Psoas muscle (tissue), 8 donors: Measurements from ENCODE around the gene MPPED1. TPM values are rescaled to one million over a fixed set of nuclear protein-coding genes. Genes with fewer than 3 reads are reported as not detected.

Experiments
- ATAC-seq, 4 donors: fragments of 200-7000 bp; cut with Tn5 transposase; one replicate each; pipeline ENCODE4 v1.9.1; 2020; ENCODE audit warnings: moderate library complexity in 3 of 4, mild to moderate bottlenecking in 2 of 4
- DNase-seq, 2 donors: peaks; one replicate each; pipeline ENCODE4 v3.0.0-alpha.2; 2020
- H3K27ac ChIP-seq: fragments of 200-600 bp; one replicate; pipeline ENCODE4 v1.8.0; 2022
- H3K27me3 ChIP-seq, 3 donors: fragments of 200-600 bp in 1 of 3; one replicate each; pipeline versions ENCODE4 v1.6.1 to v1.8.0; 2013 to 2022; ENCODE audit warnings: low read length in 2 of 3, mild to moderate bottlenecking in 2 of 3, moderate library complexity in 1 of 3; ENCODE audit not compliant: insufficient read depth in 3 of 3
- H3K36me3 ChIP-seq, 2 donors: fragments of 200-600 bp in 1 of 2; one replicate each; pipeline versions ENCODE4 v1.6.1 to v1.8.0; 2013 to 2022; ENCODE audit warnings: low read depth in 1 of 2, mild to moderate bottlenecking in 1 of 2, moderate library complexity in 1 of 2; ENCODE audit not compliant: insufficient read depth in 1 of 2
- H3K4me1 ChIP-seq: fragments of 200-600 bp; one replicate; pipeline ENCODE4 v1.8.0; 2022
- H3K4me3 ChIP-seq: fragments of 200-600 bp; one replicate; pipeline ENCODE4 v1.8.0; 2022; ENCODE audit warnings: mild to moderate bottlenecking
- H3K9me3 ChIP-seq: fragments of 200-600 bp; one replicate; pipeline ENCODE4 v1.8.0; 2022
- WGBS, 3 donors: extraction: QIAGEN DNeasy Blood & Tissue Kit; methylation state at CpG; one replicate each; pipeline versions ENCODE4 v1.1.6 to v1.1.7; 2013; 5-methylcytosine and 5-hydroxymethylcytosine counted together
- intact Hi-C, 2 donors: fragments of 100-400 bp; cut with DNase I; formaldehyde crosslinking; loops; one replicate each; pipeline versions ENCODE4 v1.11.0 to v1.14.2; 2022
- polyA plus RNA-seq, 3 donors: library from polyadenylated mRNA; stranded (reverse); fragments of 200-250 nt; gene quantifications; one replicate each; pipeline ENCODE4 v1.2.3, GENCODE V29; 2013
- total RNA-seq, 4 donors: library from RNA; stranded (reverse); fragmentation: NEBNext Ultra II Directional in 2 of 4; extraction: Animal tissue kit (Norgen Biotek cat#: 25700) in 2 of 4; gene quantifications; one replicate each; pipeline versions ENCODE4 v1.2.1 to v1.2.4, GENCODE V29; 2021 to 2023
- TF ChIP-seq, protein P1 (sequence below): fragments of 200-600 bp; IDR thresholded peaks from one replicate; pipeline ENCODE4 v1.8.0; 2022; ENCODE audit warnings: antibody characterized with exemption
- donor health status: healthy with polysubstance abuse.
- donor health status: DM: no; HTN: no; CAD: no; lungs with moderate emphysema.
- donor health status: Bipolar disorder and iron deficiency.
- donor health status: healthy.
- donor health status: DM: yes; HTN: yes; CAD: no.
- donor health status: DM: no; HTN: no; CAD: no.
- donor health status: DM: no; HTN: no; CAD: no.
- donor health status: DM: yes; HTN: yes; CAD: no.

The MPPED1 gene
- total and polyA plus RNA-seq, 7 donors = 0.04 to 0.10 TPM; not detected in 5

DNA sequence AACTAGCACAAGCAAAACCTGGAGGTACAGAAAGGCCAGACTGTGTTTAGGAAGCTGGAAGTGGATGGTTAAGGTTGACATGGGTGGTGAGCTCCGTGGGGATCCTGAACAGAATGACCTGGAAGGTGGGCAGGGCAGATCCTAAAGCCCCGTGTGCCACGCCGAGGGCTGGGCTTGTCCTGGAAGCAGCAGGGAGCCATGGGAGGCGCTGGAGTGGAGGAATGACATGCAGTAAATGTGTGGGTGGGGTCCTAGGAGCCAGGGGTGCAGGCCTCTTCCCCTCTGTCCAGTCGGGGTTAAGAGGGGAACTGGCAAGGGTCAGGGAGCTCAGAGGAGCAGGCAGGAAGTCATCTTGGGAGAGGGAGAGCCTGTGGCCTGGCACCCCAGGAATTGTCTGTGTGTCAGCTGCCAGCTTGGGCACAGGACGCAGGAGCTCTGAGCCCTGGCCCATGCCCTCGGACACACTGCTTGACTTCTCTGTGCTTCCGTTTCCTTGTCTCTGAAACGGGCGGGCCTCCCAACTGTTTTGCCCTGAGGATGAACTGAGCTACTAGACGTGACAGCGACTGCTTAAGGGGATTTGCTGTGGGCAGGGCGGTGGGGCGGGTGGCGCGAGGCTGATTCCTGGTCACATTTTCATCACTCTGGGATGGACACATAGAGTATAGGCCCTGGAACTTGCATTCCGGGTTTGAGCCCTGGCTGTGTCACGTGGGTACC lies 75.7 kb downstream of the MPPED1 start:
- Histone ChIP-seq H3K4me1 (no peaks in the 10 kb centered on the region), H3K9me3 (no peaks in the 10 kb centered on the region), H3K27ac (no peak overlapping the region), H3K27me3 (peaks cover 0 to 34% (median 10%) of the 10 kb centered on the region in 3 donors), H3K36me3 (no peaks in the 10 kb centered on the region), H3K4me3 (no peak overlapping the region)
- ATAC-seq (no peak), DNase-seq (no peak)
- intact Hi-C loops = no loop called here
- WGBS, 3 donors = 62 to 68% (median 65%) methylated on average over 17 to 19 of the region's 19 CpGs
- TF ChIP-seq, protein P1, sequence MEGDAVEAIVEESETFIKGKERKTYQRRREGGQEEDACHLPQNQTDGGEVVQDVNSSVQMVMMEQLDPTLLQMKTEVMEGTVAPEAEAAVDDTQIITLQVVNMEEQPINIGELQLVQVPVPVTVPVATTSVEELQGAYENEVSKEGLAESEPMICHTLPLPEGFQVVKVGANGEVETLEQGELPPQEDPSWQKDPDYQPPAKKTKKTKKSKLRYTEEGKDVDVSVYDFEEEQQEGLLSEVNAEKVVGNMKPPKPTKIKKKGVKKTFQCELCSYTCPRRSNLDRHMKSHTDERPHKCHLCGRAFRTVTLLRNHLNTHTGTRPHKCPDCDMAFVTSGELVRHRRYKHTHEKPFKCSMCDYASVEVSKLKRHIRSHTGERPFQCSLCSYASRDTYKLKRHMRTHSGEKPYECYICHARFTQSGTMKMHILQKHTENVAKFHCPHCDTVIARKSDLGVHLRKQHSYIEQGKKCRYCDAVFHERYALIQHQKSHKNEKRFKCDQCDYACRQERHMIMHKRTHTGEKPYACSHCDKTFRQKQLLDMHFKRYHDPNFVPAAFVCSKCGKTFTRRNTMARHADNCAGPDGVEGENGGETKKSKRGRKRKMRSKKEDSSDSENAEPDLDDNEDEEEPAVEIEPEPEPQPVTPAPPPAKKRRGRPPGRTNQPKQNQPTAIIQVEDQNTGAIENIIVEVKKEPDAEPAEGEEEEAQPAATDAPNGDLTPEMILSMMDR = no peak

DNA sequence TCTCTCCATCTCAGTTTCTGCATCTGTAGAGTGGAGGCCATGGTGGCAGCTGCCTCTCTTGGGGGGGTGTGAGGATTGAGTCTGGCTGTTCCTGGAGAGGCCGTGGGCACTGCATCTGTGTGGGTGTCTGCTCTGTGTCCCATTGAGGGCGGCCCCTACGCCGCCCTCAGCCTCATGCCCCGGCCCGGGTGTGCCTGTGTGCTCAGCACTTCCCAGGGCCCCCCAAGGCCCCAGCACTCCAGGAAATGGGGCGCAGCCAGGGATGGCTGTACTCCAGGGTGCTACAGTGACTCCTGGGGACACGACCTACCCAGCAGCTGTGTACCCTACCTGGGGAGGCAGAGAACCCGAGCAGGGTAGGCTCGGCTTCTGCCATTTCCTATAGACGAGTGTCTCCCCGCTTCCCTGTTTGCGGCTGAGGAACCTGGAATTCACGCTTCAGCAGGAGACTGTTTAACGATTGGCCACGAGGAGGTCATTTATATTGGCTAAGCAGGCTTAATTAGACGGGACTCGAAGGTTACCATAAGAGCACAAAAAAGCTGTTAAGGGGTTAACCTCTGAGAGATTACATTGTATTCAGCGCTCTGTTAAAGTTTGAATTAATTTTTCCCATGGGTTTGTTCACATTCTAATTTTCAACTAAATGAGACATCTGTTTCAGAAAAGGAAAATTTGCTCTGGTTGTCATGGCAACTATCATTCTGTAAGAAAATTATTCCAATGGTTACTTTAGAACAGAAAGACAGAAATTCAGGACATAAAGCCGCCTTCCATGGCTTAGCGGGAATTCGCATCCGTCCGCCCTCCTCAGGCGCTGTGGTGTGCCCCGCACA lies 76.4 kb downstream of the MPPED1 start:
- ATAC-seq (no peak), DNase-seq (no peak)
- intact Hi-C loops = no loop called here
- Histone ChIP-seq H3K36me3 (no peaks in the 10 kb centered on the region), H3K9me3 (no peaks in the 10 kb centered on the region), H3K27ac (no peak overlapping the region), H3K27me3 (peaks cover 0 to 33% (median 5%) of the 10 kb centered on the region in 3 donors), H3K4me1 (no peaks in the 10 kb centered on the region), H3K4me3 (no peak overlapping the region)
- 55 to 67% (median 60%) methylated on average over 26 of the region's 26 CpGs for WGBS, 3 donors
- TF ChIP-seq, protein P1 = no peak

DNA sequence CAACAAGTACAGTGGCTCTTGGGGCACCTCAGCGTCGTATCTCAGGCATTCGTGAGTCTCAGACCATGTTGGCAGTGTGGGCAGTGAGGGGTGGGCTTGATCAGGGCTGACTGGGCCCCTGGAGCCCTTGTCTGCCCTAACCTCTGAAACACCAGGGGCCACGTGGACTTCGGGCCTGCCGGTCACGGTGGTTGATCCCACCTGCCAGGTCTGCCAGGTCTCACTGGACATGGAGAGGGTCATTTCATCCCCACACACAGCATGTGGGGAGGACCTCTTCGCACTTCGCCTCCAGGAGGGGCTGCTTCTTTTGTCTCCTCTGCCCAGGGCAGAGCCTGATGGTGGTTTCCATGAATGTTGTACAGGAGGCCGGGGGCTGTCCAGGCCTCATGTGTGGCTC lies 77.1 kb downstream of the MPPED1 start:
- Histone ChIP-seq H3K36me3 (no peaks in the 10 kb centered on the region), H3K4me3 (no peak overlapping the region), H3K27me3 (peaks cover 0 to 35% (median 3%) of the 10 kb centered on the region in 3 donors), H3K9me3 (no peaks in the 10 kb centered on the region), H3K4me1 (no peaks in the 10 kb centered on the region), H3K27ac (no peak overlapping the region)
- no peak for ATAC-seq
- WGBS, 3 donors = 62 to 70% (median 65%) methylated on average over 10 of the region's 10 CpGs
- intact Hi-C loops = no loop called here
- no peak for DNase-seq
- TF ChIP-seq, protein P1 = no peak

DNA sequence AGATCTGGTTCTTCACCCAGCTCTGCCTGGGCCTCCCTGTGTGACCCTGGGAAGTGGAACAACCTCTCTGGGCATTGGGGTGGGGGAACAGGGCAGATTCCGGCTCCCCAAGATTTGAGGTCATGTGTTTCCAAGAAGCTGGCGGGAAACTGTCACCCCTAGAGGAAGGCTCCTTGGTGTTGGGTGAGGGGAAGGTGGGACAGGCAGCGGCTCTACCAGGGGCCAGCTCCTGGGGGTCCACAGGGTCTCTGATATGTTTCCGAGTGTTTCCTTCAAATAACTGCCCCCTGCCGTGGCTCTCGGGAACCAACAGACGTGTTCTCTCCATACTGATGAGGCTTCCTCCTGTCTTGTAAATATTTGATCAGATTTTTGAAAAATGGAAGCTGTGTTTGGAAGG lies 78.5 kb downstream of the MPPED1 start:
- Histone ChIP-seq H3K4me1 (no peaks in the 10 kb centered on the region), H3K9me3 (no peaks in the 10 kb centered on the region), H3K27me3 (peaks cover 0 to 26% (median 3%) of the 10 kb centered on the region in 3 donors), H3K27ac (no peak overlapping the region), H3K4me3 (no peak overlapping the region), H3K36me3 (no peaks in the 10 kb centered on the region)
- DNase-seq (no peak), ATAC-seq (no peak)
- 81 to 83% (median 82%) methylated on average over 7 of the region's 7 CpGs for WGBS, 3 donors
- TF ChIP-seq, protein P1 = no peak
- intact Hi-C loops = no loop called here
